Right hindlimb (tissue), 1 donor: Measurements from ENCODE around the gene COL5A1.

ENCODE experiments used
- DNase-seq: peaks from one replicate; pipeline ENCODE4 v3.0.0-alpha.2; 2018

COL5A1 gene

DNA sequence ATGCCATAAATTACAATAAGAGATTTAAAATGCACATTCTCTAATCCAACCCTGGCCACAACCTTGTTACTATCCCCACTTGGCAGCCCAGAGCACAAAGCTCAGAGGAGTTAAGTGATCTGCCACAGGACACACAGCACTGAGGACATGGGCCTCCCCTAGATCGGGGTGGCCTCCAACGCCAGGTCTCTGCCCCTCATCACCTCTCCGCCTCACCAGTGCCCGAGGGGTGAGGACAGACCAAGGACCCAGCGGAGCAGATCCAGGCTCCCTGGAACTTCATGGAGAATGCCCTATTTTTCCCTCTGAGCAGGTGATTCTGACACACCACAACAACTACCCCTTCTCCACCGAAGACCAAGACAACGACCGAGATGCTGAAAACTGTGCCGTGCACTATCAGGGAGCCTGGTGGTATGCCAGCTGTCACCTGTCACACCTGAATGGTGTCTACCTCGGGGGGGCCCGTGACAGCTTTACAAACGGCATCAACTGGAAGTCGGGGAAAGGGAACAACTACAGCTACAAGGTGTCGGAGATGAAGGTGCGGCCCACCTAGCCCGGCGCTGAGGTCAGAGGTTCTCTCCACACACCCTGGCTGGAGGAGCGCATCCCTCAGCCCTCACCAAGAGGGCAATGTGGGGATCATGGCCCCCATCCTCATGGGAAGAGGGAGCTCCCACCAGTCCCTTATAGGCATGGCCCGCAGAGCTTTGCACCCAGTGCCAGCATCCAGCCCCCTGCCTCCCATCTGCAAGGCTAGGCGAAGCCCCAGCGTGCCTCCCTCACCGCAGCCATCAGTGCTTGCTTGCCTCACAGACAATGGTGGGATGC, 226.5 kb downstream of the COL5A1 start:
- DNase-seq, result peak; percentile 8

DNA sequence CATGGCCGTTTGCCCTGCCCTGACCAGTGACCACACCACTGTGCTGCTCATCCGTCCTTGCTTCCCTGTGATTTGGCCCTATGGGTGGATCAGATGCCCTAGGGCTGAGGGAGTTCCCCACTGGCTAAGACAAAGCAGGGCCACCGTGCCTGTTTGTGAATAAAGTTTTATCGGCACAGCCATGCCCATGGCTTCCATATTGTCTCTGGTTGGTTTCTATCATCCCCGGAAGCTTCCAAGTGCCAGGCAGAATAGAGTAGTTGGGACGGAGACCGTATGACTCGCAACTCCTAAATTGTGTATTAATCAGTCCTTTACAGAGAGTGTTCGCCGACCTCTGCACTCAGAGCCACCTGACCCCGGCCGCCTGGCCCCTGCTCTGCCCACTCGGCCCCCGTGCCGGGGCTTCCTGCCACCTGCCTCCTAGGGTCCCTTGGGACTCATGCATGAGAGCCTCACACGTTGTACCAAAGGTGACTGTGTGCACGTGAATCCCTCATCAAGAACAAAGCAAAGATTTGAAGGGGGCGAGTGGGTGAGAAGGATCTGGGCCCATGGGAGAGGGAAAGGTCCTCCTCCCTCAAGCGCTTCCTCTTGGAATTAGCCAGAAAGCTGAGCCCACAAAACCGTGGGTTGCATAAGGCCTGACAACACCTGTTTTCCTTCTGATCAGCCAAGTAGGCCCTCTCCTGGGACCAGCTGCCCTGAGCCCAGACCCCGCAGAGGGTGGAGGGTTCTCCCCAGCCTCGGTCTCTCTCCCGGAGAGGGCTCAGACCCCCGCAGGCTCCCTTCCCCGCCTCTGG, 227.3 kb downstream of the COL5A1 start:
- DNase-seq, result no peak

GRCh38 chr9:134869554-134870300, 228.1 kb downstream of the COL5A1 start:
- peak; percentile 11 for DNase-seq

- peak; percentile 11 for DNase-seq
These were observed 228.7 kb downstream of the COL5A1 start for GRCh38 chr9:134870301-134870694.

GRCh38 chr9:134870746-134871662, 229.4 kb downstream of the COL5A1 start:
- peak; percentile 10 for DNase-seq

GRCh38 chr9:134871697-134872340, 230.2 kb downstream of the COL5A1 start:
- DNase-seq, result peak; percentile 22

DNA sequence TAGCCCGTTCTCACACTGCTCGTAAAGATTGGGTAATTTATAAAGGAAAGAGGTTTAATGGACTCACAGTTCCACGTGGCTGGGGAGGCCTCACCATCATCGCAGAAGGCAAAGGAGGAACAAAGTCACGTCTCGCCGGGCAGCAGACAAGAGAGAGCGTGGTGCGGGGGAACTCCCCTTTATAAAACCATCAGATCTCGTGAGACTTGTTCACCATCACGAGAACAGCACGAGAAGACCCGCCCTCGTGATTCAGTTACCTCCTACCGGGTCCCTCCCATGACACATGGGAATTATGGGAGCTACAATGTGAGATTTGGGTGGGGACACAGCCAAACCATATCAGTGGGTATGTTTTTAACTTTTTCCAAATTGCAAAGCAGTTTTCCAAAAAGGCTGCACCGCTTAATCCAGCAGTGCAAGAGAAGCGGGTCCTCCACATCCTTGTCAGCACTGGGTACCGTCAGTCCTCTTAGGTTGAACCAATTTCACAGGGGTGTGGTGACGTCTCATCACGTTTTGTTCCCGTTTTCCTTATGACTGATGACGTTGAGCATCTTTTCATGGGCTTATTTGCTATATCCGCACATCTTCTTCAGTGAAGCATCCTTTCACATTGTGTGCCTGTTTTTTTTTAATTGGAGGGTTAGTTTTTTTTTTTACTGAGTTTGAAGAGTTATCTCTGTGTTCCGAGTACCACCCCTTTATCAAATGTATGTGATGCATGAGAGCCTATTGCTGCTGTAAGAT, 231.1 kb downstream of the COL5A1 start:
- peak; percentile 7 for DNase-seq

DNA sequence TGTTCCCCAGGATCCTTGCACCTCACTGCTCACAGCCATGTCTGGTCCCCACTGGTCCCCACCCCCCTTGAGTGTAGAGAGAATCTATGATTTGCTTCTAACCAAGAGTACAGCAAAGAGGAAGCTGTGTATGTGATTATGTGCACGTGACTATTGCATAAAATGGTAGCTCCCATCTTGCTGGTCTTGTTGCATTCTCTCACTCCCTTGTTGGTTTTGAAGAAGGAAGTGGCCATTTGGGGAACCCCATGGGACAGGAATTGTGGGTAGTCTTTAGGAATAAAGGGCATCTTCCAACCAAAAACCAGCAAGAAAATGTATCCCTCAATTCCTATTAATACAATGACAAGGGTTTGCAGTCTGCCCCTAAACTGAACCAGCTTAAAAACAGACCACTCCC, 233.8 kb downstream of the COL5A1 start:
- peak; percentile 11 for DNase-seq

- DNase-seq, result no peak
These were observed 235.9 kb downstream of the COL5A1 start for GRCh38 chr9:134877541-134877940.

GRCh38 chr9:134879664-134880483, 238.3 kb downstream of the COL5A1 start:
- no peak for DNase-seq

DNA sequence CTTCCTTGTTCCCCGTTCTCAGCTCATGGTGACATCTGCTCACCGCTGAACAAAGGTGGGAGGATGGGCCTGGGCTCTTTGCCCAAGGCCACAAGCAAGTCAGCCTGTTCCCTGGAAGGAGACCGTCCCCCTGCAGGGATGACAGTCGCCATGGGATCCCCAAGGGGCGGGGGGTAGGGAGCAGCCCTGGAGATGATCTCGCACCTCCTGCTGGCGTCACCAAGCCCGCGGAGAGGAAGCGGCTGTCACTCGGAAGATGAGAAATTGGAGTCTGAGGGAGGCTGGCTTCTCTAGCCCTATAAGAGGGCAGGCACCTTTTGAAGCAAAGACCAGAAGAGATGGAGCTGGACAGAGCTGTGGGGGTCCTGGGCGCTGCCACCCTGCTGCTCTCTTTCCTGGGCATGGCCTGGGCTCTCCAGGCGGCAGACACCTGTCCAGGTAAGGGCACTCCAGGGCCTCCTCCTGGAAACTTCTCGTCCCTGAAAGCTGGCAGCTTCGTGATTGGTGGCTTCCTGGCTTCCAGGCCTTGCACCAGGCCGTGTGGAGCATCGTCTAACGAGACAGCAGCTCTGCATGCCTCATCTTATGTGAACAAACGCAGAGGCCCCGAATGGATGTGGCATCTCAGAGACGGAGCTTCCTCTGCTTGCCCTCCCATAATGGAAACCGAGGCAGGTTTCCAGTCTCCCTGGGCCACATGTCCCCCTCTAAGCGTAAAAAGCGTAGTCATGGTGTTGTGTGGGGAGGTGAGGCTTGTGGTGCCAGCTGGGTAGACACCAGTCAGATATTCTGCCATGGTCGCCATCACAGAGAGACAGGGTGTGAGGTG, 239.1 kb downstream of the COL5A1 start, which contains the start of gene FCN2:
FCN2 (plus strand) TSS at position 327 of the 829 bp plus-strand sequence; CDS start at position 339, 12 bp downstream.
- no peak for DNase-seq

DNA sequence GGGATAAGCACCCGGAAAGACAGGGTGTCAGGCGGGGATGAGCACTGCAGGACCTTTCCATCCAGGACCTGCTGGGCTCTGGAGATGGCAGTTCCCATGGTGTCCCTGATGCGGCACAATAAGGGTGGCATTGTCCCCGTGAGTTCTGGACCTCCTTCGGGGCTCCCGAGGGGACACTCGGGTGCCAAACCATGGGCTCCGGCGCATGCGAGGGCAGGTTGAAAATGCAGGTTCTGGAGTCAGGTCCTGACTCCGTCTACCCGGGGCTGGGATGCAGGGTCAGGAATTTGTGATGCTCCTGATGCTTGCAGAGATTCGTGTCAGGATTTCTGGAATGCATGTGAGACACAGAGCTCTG, 239.7 kb downstream of the COL5A1 start:
- DNase-seq, result no peak

GRCh38 chr9:134882204-134882785, 240.7 kb downstream of the COL5A1 start:
- DNase-seq, result no peak

GRCh38 chr9:134883040-134883782, 241.6 kb downstream of the COL5A1 start:
- DNase-seq, result no peak

GRCh38 chr9:134884492-134884891, 242.9 kb downstream of the COL5A1 start:
- DNase-seq, result no peak

DNA sequence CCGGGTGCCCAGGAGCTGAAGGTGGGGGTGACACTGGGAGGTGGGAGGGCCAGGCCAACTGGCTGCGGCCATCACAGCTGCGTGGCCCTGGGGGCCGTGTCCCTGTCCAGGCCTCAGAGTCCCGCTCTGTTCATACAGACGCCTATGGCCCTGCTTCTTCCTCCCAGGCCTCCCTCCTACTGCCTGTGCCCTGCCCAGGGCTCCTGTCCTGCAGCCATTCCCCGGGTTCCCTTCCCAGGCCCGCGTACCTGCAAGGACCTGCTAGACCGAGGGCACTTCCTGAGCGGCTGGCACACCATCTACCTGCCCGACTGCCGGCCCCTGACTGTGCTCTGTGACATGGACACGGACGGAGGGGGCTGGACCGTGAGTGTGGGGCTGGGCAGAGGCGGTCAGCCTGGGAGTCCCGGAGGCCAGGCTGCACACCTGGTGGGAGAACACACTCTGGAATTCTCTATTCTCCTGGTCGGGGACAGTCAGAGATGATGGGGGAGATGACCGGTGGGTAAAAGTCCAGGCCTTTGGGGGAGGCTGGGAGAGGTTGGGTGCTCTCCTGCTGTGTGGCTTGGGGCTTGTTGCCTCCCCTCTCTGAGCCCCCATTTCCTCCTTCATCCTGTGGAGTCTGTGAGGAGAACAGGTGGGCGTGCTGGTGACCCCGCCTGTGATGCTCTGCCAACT, 243.5 kb downstream of the COL5A1 start:
- no peak for DNase-seq
